Thoracic aorta (tissue), 2 donors: ENCODE measurements around the gene PPP1R15B. TPM values are rescaled to one million over a fixed set of nuclear protein-coding genes. Genes with fewer than 3 reads are reported as not detected.
A peak's percentile ranks its signal among the peaks of the same experiment; 100 is the strongest.

Experiments
- ATAC-seq: fragments of 150-250 bp; one replicate; pipeline ENCODE4 v1.8.0; 2017; ENCODE audit warnings: low read depth; ENCODE audit not compliant: insufficient number of reproducible peaks, low FRiP score
- DNase-seq: peaks from one replicate; pipeline ENCODE4 v3.0.0-alpha.2; 2020; ENCODE audit warnings: low spot score
- H3K27ac ChIP-seq, 2 donors: fragments of 200-600 bp; sonication (generic); 1 replicate in 1 of 2; 2 replicates in 1 of 2; pipeline ENCODE4 v1.5.1; 2016; ENCODE audit warnings: mild to moderate bottlenecking in 2 of 2, moderate library complexity in 2 of 2
- H3K27me3 ChIP-seq: fragments of 200-600 bp; sonication (generic); replicated peaks from 2 replicates; pipeline ENCODE4 v1.6.0; 2016; ENCODE audit warnings: mild to moderate bottlenecking; ENCODE audit not compliant: insufficient read depth
- H3K36me3 ChIP-seq: fragments of 200-600 bp; sonication (generic); one replicate; pipeline ENCODE4 v1.5.1; 2016
- H3K4me1 ChIP-seq, 2 donors: fragments of 200-600 bp; sonication (generic); 1 replicate in 1 of 2; 2 replicates in 1 of 2; pipeline versions ENCODE4 v1.5.1 to v1.6.0; 2016; ENCODE audit warnings: low read depth in 2 of 2, mild to moderate bottlenecking in 1 of 2; ENCODE audit not compliant: control insufficient read depth in 1 of 2
- H3K4me3 ChIP-seq: fragments of 200-600 bp; sonication (generic); 2 replicates; pipeline ENCODE4 v1.5.1; 2016; ENCODE audit warnings: mild to moderate bottlenecking
- H3K9me3 ChIP-seq: fragments of 200-600 bp; sonication (generic); 2 replicates; pipeline ENCODE4 v1.5.1; 2016
- CTCF ChIP-seq: fragments of 200-600 bp; sonication (generic); IDR thresholded peaks from one replicate; pipeline ENCODE4 v1.5.1; 2019; ENCODE audit warnings: antibody characterized with exemption
- total RNA-seq, 2 donors: library from RNA; depleted of rRNA; stranded (reverse); fragments of >200 nt; gene quantifications; one replicate each; pipeline versions ENCODE4 v1.1.0 to v1.2.3, GENCODE V29; 2016

PPP1R15B gene
- total RNA-seq, 2 donors from 2014 or later, result 40.1 to 64.5 TPM

GRCh38 chr1:204402391-204402790 is 9.2 kb downstream of the PPP1R15B start:
- Histone ChIP-seq H3K27me3 (no peaks in the 10 kb centered on the region), H3K9me3 (no peaks in the 10 kb centered on the region), H3K4me1 (peaks cover 26 to 27% of the 10 kb centered on the region in 2 donors), H3K4me3 (no peak overlapping the region), H3K36me3 (peaks cover 41% of the 10 kb centered on the region), H3K27ac (no peak overlapping the region)
- no peak for TF ChIP-seq CTCF
- DNase-seq (no peak), ATAC-seq (no peak)

GRCh38 chr1:204401730-204402129 is 9.9 kb downstream of the PPP1R15B start:
- no peaks in the 10 kb centered on the region for H3K27me3 ChIP-seq
- DNase-seq (no peak), ATAC-seq (no peak)
- peaks cover 25 to 26% of the 10 kb centered on the region in 2 donors for H3K4me1 ChIP-seq
- no peak for TF ChIP-seq CTCF
- no peak overlapping the region for H3K27ac ChIP-seq
- H3K36me3 ChIP-seq, result peaks cover 41% of the 10 kb centered on the region
- H3K9me3 ChIP-seq, result no peaks in the 10 kb centered on the region
- H3K4me3 ChIP-seq, result no peak overlapping the region

GRCh38 chr1:204400882-204401510 is 10.6 kb downstream of the PPP1R15B start:
- ATAC-seq, result no peak
- peaks cover 41% of the 10 kb centered on the region for H3K36me3 ChIP-seq

GRCh38 chr1:204398197-204399125 is 13.2 kb downstream of the PPP1R15B start:
- no peaks in the 10 kb centered on the region for H3K27me3 ChIP-seq
- TF ChIP-seq CTCF, result peak; percentile 72
- no peak for ATAC-seq
- DNase-seq, result no peak
- H3K9me3 ChIP-seq, result no peaks in the 10 kb centered on the region
- no peaks in the 10 kb centered on the region for H3K4me1 ChIP-seq
- no peak overlapping the region for H3K27ac ChIP-seq
- H3K36me3 ChIP-seq, result peaks cover 31% of the 10 kb centered on the region
- H3K4me3 ChIP-seq, result no peak overlapping the region

More at GRCh38 chr1:204400882-204401510, 10.6 kb downstream of the PPP1R15B start:
- peaks cover 19 to 20% of the 10 kb centered on the region in 2 donors for H3K4me1 ChIP-seq
- TF ChIP-seq CTCF, result no peak
- H3K4me3 ChIP-seq, result no peak overlapping the region
- H3K9me3 ChIP-seq, result no peaks in the 10 kb centered on the region
- H3K27me3 ChIP-seq, result no peaks in the 10 kb centered on the region
- H3K27ac ChIP-seq, result no peak overlapping the region
- DNase-seq, result no peak

- ATAC-seq, result no peak
These were observed 15.5 kb downstream of the PPP1R15B start for GRCh38 chr1:204396015-204396583.

More at GRCh38 chr1:204396015-204396583, 15.5 kb downstream of the PPP1R15B start:
- H3K9me3 ChIP-seq, result no peaks in the 10 kb centered on the region
- H3K4me1 ChIP-seq, result no peaks in the 10 kb centered on the region
- H3K27me3 ChIP-seq, result no peaks in the 10 kb centered on the region
- peaks cover 23% of the 10 kb centered on the region for H3K36me3 ChIP-seq
- no peak overlapping the region for H3K4me3 ChIP-seq
- H3K27ac ChIP-seq, result no peak overlapping the region
- TF ChIP-seq CTCF, result no peak
- no peak for DNase-seq
